Kidney (tissue), 14 donors: Measurements from ENCODE around the gene DTNB. TPM values are rescaled to one million over a fixed set of nuclear protein-coding genes. Genes with fewer than 3 reads are reported as not detected.

Experiments
- DNase-seq, 5 donors: peaks; one replicate each; pipeline ENCODE4 v3.0.0-alpha.2; 2013 to 2020
- FAIRE-seq: peaks from 2 replicates; lab custom pipeline; 2012; peaks lifted over from hg19 to GRCh38; lab: Jason Lieb, UNC
- H3K27ac ChIP-seq, 2 donors: one replicate each; pipeline ENCODE4 v1.7.0; 2013; ENCODE audit warnings: low read depth in 2 of 2, low read length in 2 of 2, inconsistent platforms in 1 of 2
- H3K27me3 ChIP-seq: one replicate; pipeline ENCODE4 v1.7.1; 2013; ENCODE audit warnings: low read length, inconsistent platforms; ENCODE audit not compliant: control insufficient read depth, insufficient read depth
- H3K36me3 ChIP-seq, 3 donors: one replicate each; pipeline versions ENCODE4 v1.7.0 to v1.7.1; 2013; ENCODE audit warnings: low read length in 3 of 3, control low read depth in 1 of 3, inconsistent platforms in 1 of 3; ENCODE audit not compliant: insufficient read depth in 3 of 3, control insufficient read depth in 2 of 3
- H3K4me1 ChIP-seq, 3 donors: one replicate each; pipeline versions ENCODE4 v1.7.0 to v1.7.1; 2013; ENCODE audit warnings: low read length in 3 of 3, inconsistent platforms in 1 of 3, low read depth in 1 of 3; ENCODE audit not compliant: control insufficient read depth in 2 of 3, insufficient read depth in 2 of 3
- H3K4me3 ChIP-seq, 3 donors: one replicate each; pipeline versions ENCODE4 v1.7.0 to v1.8.1; 2013; ENCODE audit warnings: low read length in 3 of 3, control low read depth in 1 of 3, inconsistent platforms in 1 of 3
- H3K9ac ChIP-seq, 3 donors: one replicate each; pipeline versions ENCODE4 v1.7.0 to v1.7.1; 2013; ENCODE audit warnings: low read length in 3 of 3, control low read depth in 1 of 3, inconsistent platforms in 1 of 3
- H3K9me3 ChIP-seq, 3 donors: one replicate each; pipeline versions ENCODE4 v1.7.0 to v1.7.1; 2013; ENCODE audit warnings: low read length in 3 of 3, control low read depth in 1 of 3, inconsistent platforms in 1 of 3; ENCODE audit not compliant: control insufficient read depth in 2 of 3, insufficient read depth in 1 of 3
- CTCF ChIP-seq: IDR thresholded peaks from 3 replicates; pipeline ENCODE4 v1.5.1; 2012; ENCODE audit warnings: mild to moderate bottlenecking, moderate library complexity, borderline replicate concordance; ENCODE audit not compliant: insufficient read depth; ENCODE audit errors: extremely low read depth
- intact Hi-C: fragments of 100-400 bp; cut with DNase I; formaldehyde crosslinking; loops from one replicate; pipeline ENCODE4 v1.11.1; 2022
- polyA plus RNA-seq: library from polyadenylated mRNA; stranded (reverse); fragments of 350-450 nt; fragmentation: Illumina TruSeq; extraction: RNeasy Lipid Tissue Mini Kit (QIAGEN cat#74804); gene quantifications from one replicate; pipeline ENCODE4 v1.2.3, GENCODE V29; 2014; ENCODE audit warnings: low read depth, low replicate concordance; ENCODE audit not compliant: insufficient read depth
- total RNA-seq: library from RNA; stranded (reverse); fragmentation: NEBNext Ultra II Directional; extraction: Animal tissue kit (Norgen Biotek cat#: 25700); gene quantifications from one replicate; pipeline ENCODE4 v1.2.1, GENCODE V29; 2021
- donor health status: control.
- donor health status: control.
- donor health status: control.
- donor health status: control.
- donor health status: control.
- donor health status: DM: yes; HTN: yes; CAD: no.
- donor health status: Normal renal cell carcinoma (clear cell type).

The DTNB gene
- total and polyA plus RNA-seq, 2 donors from 2014 or later = 23.0 to 28.1 TPM

DNA sequence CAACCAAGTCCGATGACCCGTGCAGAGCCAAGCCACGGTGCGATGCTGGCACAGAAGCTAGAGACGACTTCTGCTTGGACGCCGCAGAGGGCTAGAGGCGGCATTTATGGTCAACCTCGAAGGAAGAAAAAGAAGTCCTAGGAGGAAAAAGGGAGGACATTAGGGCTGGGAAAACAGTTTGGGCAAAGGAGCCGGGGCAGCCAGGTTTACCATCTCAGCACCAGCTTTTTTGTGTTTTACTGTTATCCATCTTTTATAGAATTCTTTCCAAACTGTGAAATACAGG lies 643 bp upstream of the DTNB start:
- intact Hi-C loops = no loop called here
- no peaks in the 10 kb centered on the region for H3K9me3 ChIP-seq
- peak overlapping the region in 1 of 3 donors; percentile 58 for H3K9ac ChIP-seq
- no peak for FAIRE-seq
- no peaks in the 10 kb centered on the region for H3K27me3 ChIP-seq
- peak overlapping the region; percentile 43 to 76 (median 51) for H3K4me3 ChIP-seq
- DNase-seq = no peak
- H3K4me1 ChIP-seq = peaks cover 0 to 12% (median 3%) of the 10 kb centered on the region in 3 donors
- peak overlapping the region; percentile 29 to 76 for H3K27ac ChIP-seq
- TF ChIP-seq CTCF = no peak
- no peaks in the 10 kb centered on the region for H3K36me3 ChIP-seq

DNA sequence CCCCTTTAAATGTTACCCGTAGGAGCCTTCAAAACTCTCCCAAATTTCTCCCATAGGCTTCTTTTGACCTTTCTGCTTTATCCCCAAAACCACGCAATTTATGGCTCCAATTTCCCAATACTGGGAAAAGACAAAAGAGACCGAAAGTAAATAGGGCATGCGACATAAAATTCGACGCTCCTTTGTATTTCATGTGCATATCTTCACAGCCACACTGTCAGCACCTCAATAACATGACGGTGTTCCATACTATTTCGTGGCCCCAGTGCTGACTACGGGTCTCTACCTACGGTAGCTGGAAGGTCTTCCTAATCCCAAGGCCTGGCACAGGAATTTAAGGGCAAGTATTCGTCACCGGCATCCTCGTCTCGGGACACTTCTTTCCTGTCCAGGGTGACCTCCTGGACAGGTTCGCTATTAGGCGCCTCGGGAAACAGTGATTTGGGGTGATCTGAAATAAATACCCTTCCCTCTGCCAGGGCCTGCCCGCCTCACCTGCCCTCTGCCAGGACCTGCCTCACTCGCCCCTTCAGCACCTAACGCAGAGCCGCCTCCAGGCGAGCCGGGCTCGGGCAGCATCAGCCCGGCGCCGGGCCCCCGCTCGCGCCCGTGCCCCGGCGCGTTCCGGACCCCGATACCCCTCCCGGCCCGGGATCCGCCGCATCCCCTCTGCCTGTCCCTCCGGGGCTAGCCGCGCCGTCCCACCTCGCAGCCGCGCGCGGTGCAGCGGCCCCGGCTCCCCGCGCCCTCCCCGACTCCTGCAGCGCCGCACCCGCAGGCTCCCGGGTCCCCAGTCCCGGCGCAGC lies 680 bp downstream of the DTNB start:
- intact Hi-C loops = no loop called here
- Histone ChIP-seq H3K4me1 (peaks cover 0 to 12% (median 3%) of the 10 kb centered on the region in 3 donors), H3K9me3 (no peaks in the 10 kb centered on the region), H3K27me3 (no peaks in the 10 kb centered on the region), H3K9ac (peak overlapping the region; percentile 45 to 90 (median 59)), H3K36me3 (no peaks in the 10 kb centered on the region), H3K27ac (peak overlapping the region; percentile 52 to 74), H3K4me3 (peak overlapping the region; percentile 55 to 95 (median 67))
- peak; percentile 63 to 88 (median 78) for DNase-seq
- no peak for TF ChIP-seq CTCF
- no peak for FAIRE-seq

GRCh38 chr2:25671622-25672021 lies 1.8 kb downstream of the DTNB start:
- no peak overlapping the region for H3K9ac ChIP-seq
- H3K4me3 ChIP-seq = peak overlapping the region in 1 of 3 donors; percentile 95
- FAIRE-seq (no peak), DNase-seq (no peak)
- TF ChIP-seq CTCF = no peak
- no peaks in the 10 kb centered on the region for H3K27me3 ChIP-seq
- peaks cover 0 to 12% (median 3%) of the 10 kb centered on the region in 3 donors for H3K4me1 ChIP-seq
- no peaks in the 10 kb centered on the region for H3K36me3 ChIP-seq
- no peak overlapping the region for H3K27ac ChIP-seq
- no peaks in the 10 kb centered on the region for H3K9me3 ChIP-seq
- intact Hi-C loops = no loop called here

- no peak for DNase-seq
- H3K9ac ChIP-seq = no peak overlapping the region
- no peaks in the 10 kb centered on the region for H3K27me3 ChIP-seq
- H3K4me3 ChIP-seq = no peak overlapping the region
- TF ChIP-seq CTCF = no peak
- intact Hi-C loops = loop anchor here (5.0 kb wide), 1 partner anchor 62 kb away; no protein-coding TSS in a partner anchor
- H3K4me1 ChIP-seq = peaks cover 0 to 12% (median 3%) of the 10 kb centered on the region in 3 donors
- H3K27ac ChIP-seq = no peak overlapping the region
- H3K9me3 ChIP-seq = no peaks in the 10 kb centered on the region
- no peak for FAIRE-seq
- H3K36me3 ChIP-seq = no peaks in the 10 kb centered on the region
These were observed 3.9 kb downstream of the DTNB start for GRCh38 chr2:25669520-25669919.
